ENCODE measurements around the gene TMEM208. TPM values are rescaled to one million over a fixed set of nuclear protein-coding genes. Genes with fewer than 3 reads are reported as not detected.

TMEM208 gene
- total and polyA plus RNA-seq, 2 of the 8 experiments (the other 6 are each of a cell fraction or from before 2014, with no cell fraction given): 37.7 to 100.0 TPM

DNA sequence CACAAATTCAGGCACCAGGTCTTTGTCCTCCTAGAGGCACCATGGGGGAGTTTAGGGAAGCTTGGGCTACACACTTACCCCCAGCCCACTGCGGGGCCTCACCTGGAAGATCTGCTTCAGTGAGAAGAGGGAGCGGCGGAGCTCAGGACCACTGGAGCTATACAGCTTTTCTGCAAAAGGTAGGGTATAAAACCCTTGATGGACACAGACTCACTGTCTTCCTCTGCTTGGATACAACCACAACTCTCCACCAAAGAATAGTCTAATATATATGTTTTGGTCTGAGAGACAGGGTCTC lies 11.3 kb downstream of the TMEM208 start:
- no peak overlapping the region for H3K56ac ChIP-seq (replicated peaks; ENCODE audit: insufficient read length, low read depth, low read length)
- 0 out of 4 replicates have a peak, but pooled peaks cover 0 to 3% of the 10 kb centered on the region in 2 experiments for H3K79me2 ChIP-seq (ENCODE audit: control insufficient read depth in 1 of 2, insufficient read depth in 2 of 2, low read length in 2 of 2)
- no peak for DNase-seq (ENCODE audit: low read depth in 1 of 2, low spot score in 2 of 2)
- TF ChIP-seq JUND (IDR thresholded peaks at IDR 0.05; ENCODE audit: low read length): no peak
- TF ChIP-seq MAFK (IDR thresholded peaks at IDR 0.05; ENCODE audit: low read depth, low read length): no peak
- no peak for TF ChIP-seq SUZ12 (IDR thresholded peaks at IDR 0.05; ENCODE audit: low read length)
- no peak for TF ChIP-seq EP300 (IDR thresholded peaks at IDR 0.05; ENCODE audit: borderline replicate concordance in 1 of 2, low read depth in 2 of 2, low read length in 2 of 2)
- no peak for TF ChIP-seq SIX5 (IDR thresholded peaks at IDR 0.05; ENCODE audit: low read depth, low read length)
- no peak for TF ChIP-seq CREB1 (IDR thresholded peaks at IDR 0.05)
- no peak for TF ChIP-seq E2F6 (IDR thresholded peaks at IDR 0.05)
- TF ChIP-seq SRF (IDR thresholded peaks at IDR 0.05; ENCODE audit: low read depth, low read length): no peak
- TF ChIP-seq CEBPB (IDR thresholded peaks at IDR 0.05; ENCODE audit: low read depth, low read length): no peak
- TF ChIP-seq POU5F1 (IDR thresholded peaks at IDR 0.05; ENCODE audit: low read depth, low read length): no peak
- TF ChIP-seq GTF2F1 (IDR thresholded peaks at IDR 0.05; ENCODE audit: borderline replicate concordance, low read depth, low read length): no peak
- no peak for TF ChIP-seq TAF1 (IDR thresholded peaks at IDR 0.05; ENCODE audit: low read depth, low read length)
- no peak for TF ChIP-seq KDM4A (IDR thresholded peaks at IDR 0.05; ENCODE audit: low read depth, low read length, severe bottlenecking)
- no peak for TF ChIP-seq CHD1 (IDR thresholded peaks at IDR 0.05; ENCODE audit: low read depth, low read length)
- no peak for TF ChIP-seq TCF12 (IDR thresholded peaks at IDR 0.05; ENCODE audit: low read depth, low read length)

More for the DNA sequence above, 11.3 kb downstream of the TMEM208 start:
- Histone ChIP-seq H3K9me3 (ENCODE audit: insufficient read depth in 2 of 2, low read depth in 1 of 2, low read length in 1 of 2) (no peaks in the 10 kb centered on the region), H3K14ac (ENCODE audit: insufficient read length) (no peak overlapping the region), H2BK120ac (replicated peaks; ENCODE audit: low read depth, low read length) (no peak overlapping the region), H3K23ac (ENCODE audit: insufficient read length) (no peak overlapping the region), H4K5ac (ENCODE audit: insufficient read length, low read depth, low read length) (no peak overlapping the region), H3K79me1 (ENCODE audit: low read depth, low read length) (peaks cover 14% of the 10 kb centered on the region), H2AK5ac (ENCODE audit: low read depth, low read length) (no peak overlapping the region), H3K36me3 (ENCODE audit: control insufficient read depth in 2 of 4, insufficient read depth in 4 of 4, low read length in 3 of 4) (peaks cover 5 to 21% (median 12%) of the 10 kb centered on the region in 4 experiments; a peak in 5 of 8 replicates), H3K9ac (replicated peaks in 1 of 4; ENCODE audit: extremely low read depth in 1 of 4, low read depth in 3 of 4, low read length in 3 of 4) (no peak overlapping the region), H3K27me3 (replicated peaks in 1 of 4; ENCODE audit: control insufficient read depth in 3 of 4, extremely low read depth in 1 of 4, insufficient read depth in 3 of 4, low read length in 3 of 4) (no peaks in the 10 kb centered on the region), H3K27ac (ENCODE audit: low read depth, low read length) (no peak overlapping the region), H2BK5ac (ENCODE audit: low read depth, low read length) (no peak overlapping the region), H3K4ac (replicated peaks; ENCODE audit: insufficient read length, low read depth, low read length) (no peak overlapping the region), H4K20me1 (replicated peaks in 1 of 2; ENCODE audit: control insufficient read depth in 1 of 2, insufficient read depth in 2 of 2, low read length in 2 of 2) (peaks cover 0 to 9% of the 10 kb centered on the region in 2 experiments), H2BK15ac (ENCODE audit: low read length) (no peak overlapping the region), H3K4me1 (replicated peaks in 1 of 4; ENCODE audit: control insufficient read depth in 3 of 4, insufficient read depth in 4 of 4, low read length in 3 of 4) (peaks cover 3 to 8% (median 7%) of the 10 kb centered on the region in 4 experiments; a peak in 6 of 7 replicates), H2BK20ac (ENCODE audit: low read length) (no peak overlapping the region), H3K4me2 (ENCODE audit: insufficient read depth in 1 of 2, low read depth in 2 of 2, low read length in 2 of 2) (no peak overlapping the region), H3K23me2 (ENCODE audit: low read depth, low read length) (no peaks in the 10 kb centered on the region), H3K4me3 (ENCODE audit: extremely low read depth in 1 of 4, insufficient read depth in 2 of 4, low read depth in 3 of 4, low read length in 4 of 4) (no peak overlapping the region), H2AFZ (ENCODE audit: low read length) (no peak overlapping the region), H2BK12ac (ENCODE audit: low read depth, low read length) (no peak overlapping the region), H3K18ac (ENCODE audit: extremely low read depth, low read length) (no peak overlapping the region), H4K8ac (ENCODE audit: extremely low read depth, insufficient read depth, low read length) (no peak overlapping the region), H4K91ac (replicated peaks; ENCODE audit: insufficient read length, low read length) (no peak overlapping the region)
- ChIA-PET POLR2A (ENCODE audit: partially characterized antibody) (interaction anchor here (0.8 to 11.2 kb wide), 5 partner anchors 9 to 190 kb away, joined by 3 to 111 read pairs (median 4); partner anchors contain the start of genes FHOD1, SLC9A5 and TMEM208), CTCF (ENCODE audit: partially characterized antibody) (interaction anchor here (0.8 to 4.6 kb wide), 11 partner anchors 8 to 343 kb away, joined by 3 to 23 read pairs (median 4); partner anchors contain the start of genes ELMO3, KCTD19, LRRC36 and NOL3)
- FAIRE-seq: no peak
- WGBS, 2 experiments (ENCODE audit: extremely low coverage in 1 of 2, insufficient coverage in 1 of 2, insufficient read length in 1 of 2, insufficient replicate concordance in 2 of 2, low coverage in 1 of 2, low lambda C conversion rate in 2 of 2, missing lambda C conversion rate in 1 of 2): 100% methylated on average over 3 of the region's 3 CpGs; no CpG with 5 or more reads in 1 of the 2 experiments
